IMR-90 (cell line): ENCODE results near the gene FADS1. TPM values are rescaled to one million over a fixed set of nuclear protein-coding genes. Genes with fewer than 3 reads are reported as not detected.
A peak's percentile ranks its signal among the peaks of the same experiment; 100 is the strongest.

Source experiments
- ATAC-seq: fragments of 200-7000 bp; cut with Tn5 transposase; 2 replicates; pipeline ENCODE4 v1.9.1; 2020; ENCODE audit warnings: low read depth, mild to moderate bottlenecking, moderate library complexity
- BruUV-seq: library from RNA; stranded (reverse); fragments of 400-500 nt; replicated peaks from 2 replicates; lab custom pipeline; 2021; lab: Mats Ljungman, UMichigan
- CTCF ChIA-PET: fragments of 300-600 bp; formaldehyde crosslinking; extraction: SDS; loops from one replicate; lab custom pipeline; 2021; ENCODE audit warnings: antibody characterized with exemption; lab: Yijun Ruan, JAX
- POLR2A ChIA-PET: fragments of 300-600 bp; sonication (Branson Sonifier 250); formaldehyde crosslinking; loops from one replicate; lab custom pipeline; 2022; ENCODE audit warnings: antibody characterized with exemption; ENCODE audit not compliant: unreplicated experiment; lab: Charles Lee
- DNase-seq: peaks from one replicate; pipeline ENCODE4 v3.0.0; 2013
- H2AFZ ChIP-seq: replicated peaks from 2 replicates; pipeline ENCODE3; 2013; ENCODE audit warnings: low read length, mild to moderate bottlenecking; ENCODE audit not compliant: poor library complexity
- H2AK5ac ChIP-seq: 2 replicates; pipeline ENCODE4 v1.6.1; 2013; ENCODE audit warnings: low read depth, low read length, inconsistent platforms
- H2AK9ac ChIP-seq: replicated peaks from 2 replicates; pipeline ENCODE3; 2013; ENCODE audit warnings: mild to moderate bottlenecking, low read depth, low read length, moderate library complexity; ENCODE audit not compliant: poor library complexity
- H2BK120ac ChIP-seq: 2 replicates; pipeline ENCODE4 v1.6.1; 2013; ENCODE audit warnings: low read depth, low read length, inconsistent platforms
- H2BK15ac ChIP-seq: 3 replicates; pipeline ENCODE4 v1.6.1; 2013; ENCODE audit warnings: low read depth, low read length, inconsistent platforms
- H2BK20ac ChIP-seq: 2 replicates; pipeline ENCODE4 v1.6.1; 2013; ENCODE audit warnings: low read depth, mild to moderate bottlenecking, inconsistent platforms, low read length, moderate library complexity
- H2BK5ac ChIP-seq: 2 replicates; pipeline ENCODE4 v1.6.1; 2013; ENCODE audit warnings: mild to moderate bottlenecking, low read depth, low read length, inconsistent platforms; ENCODE audit not compliant: poor library complexity, severe bottlenecking
- H3K14ac ChIP-seq: replicated peaks from 2 replicates; pipeline ENCODE4 v1.6.1; 2013; ENCODE audit warnings: low read depth, low read length, inconsistent platforms
- H3K18ac ChIP-seq: 2 replicates; pipeline ENCODE4 v1.6.1; 2013; ENCODE audit warnings: low read depth, low read length, control low read depth
- H3K23ac ChIP-seq: 2 replicates; pipeline ENCODE4 v1.6.1; 2013; ENCODE audit warnings: low read depth, low read length, inconsistent platforms
- H3K27ac ChIP-seq: 2 replicates; pipeline ENCODE4 v1.5.1; 2013; ENCODE audit warnings: mild to moderate bottlenecking, control low read depth, low read length; ENCODE audit not compliant: insufficient read depth
- H3K27me3 ChIP-seq: 2 replicates; pipeline ENCODE4 v1.6.1; 2013; ENCODE audit warnings: low read length; ENCODE audit not compliant: control insufficient read depth, insufficient read depth
- H3K36me3 ChIP-seq: 2 replicates; pipeline ENCODE4 v1.6.1; 2013; ENCODE audit warnings: low read length, mixed read lengths; ENCODE audit not compliant: control insufficient read depth, insufficient read depth
- H3K4ac ChIP-seq: 2 replicates; pipeline ENCODE4 v1.6.1; 2013; ENCODE audit warnings: low read depth, low read length, inconsistent platforms
- H3K4me1 ChIP-seq: 2 replicates; pipeline ENCODE4 v1.6.1; 2013; ENCODE audit warnings: low read length, mixed read lengths; ENCODE audit not compliant: control insufficient read depth, insufficient read depth
- H3K4me2 ChIP-seq: 2 replicates; pipeline ENCODE4 v1.6.1; 2013; ENCODE audit warnings: low read depth, mild to moderate bottlenecking, control low read depth, low read length, moderate library complexity
- H3K4me3 ChIP-seq: 2 replicates; pipeline ENCODE4 v1.5.1; 2013; ENCODE audit warnings: low read depth, mild to moderate bottlenecking, control low read depth, low read length, moderate library complexity; ENCODE audit not compliant: insufficient read depth
- H3K56ac ChIP-seq: 2 replicates; pipeline ENCODE4 v1.6.1; 2013; ENCODE audit warnings: low read length, inconsistent platforms; ENCODE audit not compliant: insufficient read depth; ENCODE audit errors: extremely low read depth
- H3K79me1 ChIP-seq, 2 experiments: 2 replicates each; pipeline ENCODE4 v1.6.1; 2013; ENCODE audit warnings: low read length in 2 of 2, inconsistent platforms in 1 of 2, low read depth in 1 of 2
- H3K9ac ChIP-seq: 2 replicates; pipeline ENCODE4 v1.6.1; 2013; ENCODE audit warnings: low read depth, low read length, control low read depth
- H3K9me1 ChIP-seq: 2 replicates; pipeline ENCODE4 v1.6.1; 2013; ENCODE audit warnings: low read length, inconsistent platforms; ENCODE audit not compliant: insufficient read depth
- H3K9me3 ChIP-seq: 2 replicates; pipeline ENCODE4 v1.6.1; 2013; ENCODE audit warnings: low read length; ENCODE audit not compliant: control insufficient read depth, insufficient read depth
- H4K20me1 ChIP-seq: 2 replicates; pipeline ENCODE4 v1.6.1; 2013; ENCODE audit warnings: low read length, inconsistent platforms; ENCODE audit not compliant: insufficient read depth
- H4K5ac ChIP-seq: 2 replicates; pipeline ENCODE4 v1.6.1; 2013; ENCODE audit warnings: mild to moderate bottlenecking, low read depth, low read length, control low read depth
- H4K8ac ChIP-seq, 2 experiments: 2 replicates each; pipeline ENCODE4 v1.6.1; 2013; ENCODE audit warnings: low read depth in 2 of 2, low read length in 2 of 2, control low read depth in 1 of 2, inconsistent platforms in 1 of 2
- H4K91ac ChIP-seq: 2 replicates; pipeline ENCODE4 v1.6.1; 2013; ENCODE audit warnings: low read depth, low read length, inconsistent platforms; ENCODE audit not compliant: insufficient read depth
- BHLHE40 ChIP-seq: fragments of 150-350 bp; IDR thresholded peaks from 2 replicates; pipeline ENCODE4 v1.6.1; 2016; ENCODE audit warnings: mild to moderate bottlenecking, low read depth, low read length
- ELK1 ChIP-seq: fragments of 150-350 bp; IDR thresholded peaks from 2 replicates; pipeline ENCODE4 v1.6.1; 2016; ENCODE audit warnings: low read depth, mild to moderate bottlenecking, low read length, moderate library complexity, borderline replicate concordance
- MAZ ChIP-seq: IDR thresholded peaks from 2 replicates; pipeline ENCODE4 v1.6.1; 2012; ENCODE audit warnings: low read depth, mild to moderate bottlenecking, low read length, improper control_type of control experiment, moderate library complexity, borderline replicate concordance
- POLR2A ChIP-seq: IDR thresholded peaks from 2 replicates; pipeline ENCODE4 v1.6.1; 2012; ENCODE audit warnings: mild to moderate bottlenecking, low read depth, low read length
- WGBS, 2 experiments: methylation state at CpG; one replicate each; pipeline versions ENCODE4 v1.1.5 to v1.1.7; 2013; ENCODE audit warnings: missing lambda C conversion rate in 2 of 2; ENCODE audit not compliant: insufficient read length in 1 of 2; ENCODE audit errors: extremely low coverage in 2 of 2; 5-methylcytosine and 5-hydroxymethylcytosine counted together
- dilution Hi-C: fragments of 300-500 bp; cut with HindIII; formaldehyde crosslinking; loops from one replicate; pipeline ENCODE4 v1.14.3; 2018; ENCODE audit warnings: low sequenced_read_pairs; ENCODE audit not compliant: unreplicated experiment
- in situ Hi-C: fragments of 300-500 bp; cut with MboI; formaldehyde crosslinking; loops from 3 replicates; pipeline ENCODE4 v1.14.3; 2019; ENCODE audit warnings: low sequenced_read_pairs, inconsistent platforms, mixed read lengths
- intact Hi-C: fragments of 100-400 bp; cut with micrococcal nuclease; formaldehyde crosslinking; loops from 2 replicates; pipeline ENCODE4 v1.10.0; 2022
- polyA plus RNA-seq, 3 experiments: library from polyadenylated mRNA; depleted of rRNA; stranded (reverse); fragments of >200 nt; gene quantifications; 2 replicates each; pipeline ENCODE4 v1.2.3, GENCODE V29; 2012; ENCODE audit warnings: low replicate concordance in 1 of 3
- total RNA-seq: library from RNA; depleted of rRNA; stranded (reverse); fragments of >200 nt; gene quantifications from 2 replicates; pipeline ENCODE4 v1.2.3, GENCODE V29; 2012

Gene FADS1
- total and polyA plus RNA-seq, 2 of the 4 experiments (the other 2 are of a cell fraction): 16.3 to 18.4 TPM

DNA sequence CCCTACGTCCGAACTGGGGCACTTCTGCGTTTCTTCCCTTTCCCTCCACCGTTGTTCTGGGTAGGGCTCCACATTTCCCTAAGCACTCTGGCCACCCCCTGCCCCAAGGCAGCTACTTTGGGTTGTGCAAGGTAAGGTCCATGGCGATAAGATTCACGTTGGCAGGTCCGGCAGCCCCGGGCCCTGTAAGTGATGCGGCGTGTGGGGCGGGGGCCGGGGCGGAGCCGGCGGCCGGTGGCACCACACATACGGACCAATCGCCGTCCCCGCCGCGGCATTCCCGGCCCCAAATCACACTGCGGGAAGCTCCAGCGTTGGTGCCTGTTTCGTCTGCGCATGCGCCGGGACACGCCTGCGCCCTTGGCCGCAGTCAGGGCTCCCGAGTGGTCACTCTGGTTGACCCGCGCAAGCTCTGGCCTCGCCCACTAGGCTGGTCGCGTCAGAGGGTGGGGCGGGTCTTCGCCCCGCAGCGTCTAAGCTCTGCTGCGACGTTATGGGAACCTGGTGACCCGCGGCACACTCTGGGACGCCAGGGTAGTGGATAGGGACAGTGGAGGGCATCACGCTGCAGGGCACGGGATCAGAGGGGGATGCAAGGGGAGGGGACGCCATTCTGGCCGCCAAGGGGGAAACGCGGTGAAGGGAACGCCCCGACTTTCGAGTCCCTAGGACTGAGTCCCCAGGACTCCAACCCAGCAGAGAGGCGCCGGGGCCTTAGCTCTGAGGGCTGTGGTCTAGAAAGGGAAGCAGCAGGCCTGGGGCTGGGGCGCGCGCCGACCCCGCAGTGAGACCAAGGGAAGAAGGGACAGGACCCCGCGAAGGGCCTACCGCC lies 1.6 kb downstream of the FADS1 start:
- peak overlapping the region; percentile 95 for H2AFZ ChIP-seq
- H3K4ac ChIP-seq: peak overlapping the region; percentile 97
- intact Hi-C loops (no loop called here), dilution Hi-C loops (no loop called here), in situ Hi-C loops (no loop called here)
- H3K9me3 ChIP-seq: no peaks in the 10 kb centered on the region
- H4K20me1 ChIP-seq: no peaks in the 10 kb centered on the region; the same call in 1 of the 2 replicates
- peak overlapping the region; percentile 94 for H2AK5ac ChIP-seq
- peak overlapping the region; percentile 86 for H3K4me3 ChIP-seq
- H3K14ac ChIP-seq: peak overlapping the region; percentile 99
- peak overlapping the region; percentile 94 for H4K5ac ChIP-seq
- peak overlapping the region; percentile 76 for H3K56ac ChIP-seq
- ChIA-PET POLR2A (interaction anchor here (0.5 to 1.5 kb wide), 6 partner anchors 9 to 731 kb away, joined by 3 to 7 read pairs (median 4); partner anchors contain the start of genes AHNAK, FADS2 and INCENP), CTCF (interaction anchor here (0.7 to 1.4 kb wide), 5 partner anchors 10 to 293 kb away, joined by 3 read pairs; no protein-coding TSS in a partner anchor)
- peak overlapping the region; percentile 98 for H3K23ac ChIP-seq
- H3K36me3 ChIP-seq: peaks cover 25% of the 10 kb centered on the region
- H4K91ac ChIP-seq: peak overlapping the region; percentile 90
- DNase-seq: peak; percentile 95
- H4K8ac ChIP-seq: peak overlapping the region; percentile 89 to 98
- peak overlapping the region; percentile 40 for H3K18ac ChIP-seq
- peak overlapping the region; percentile 92 for H3K27ac ChIP-seq
- peak overlapping the region; percentile 84 for H3K9ac ChIP-seq
- H3K79me1 ChIP-seq: peaks cover 7 to 42% of the 10 kb centered on the region in 2 experiments; a peak in 3 of 4 replicates
- peak overlapping the region; percentile 91 for H2BK120ac ChIP-seq
- peak; percentile 49; the same call in 1 of the 2 replicates for TF ChIP-seq POLR2A
- no peak for TF ChIP-seq ELK1
- TF ChIP-seq BHLHE40: peak; percentile 28; the same call in 1 of the 2 replicates
- TF ChIP-seq MAZ: peak; percentile 67; the same call in 1 of the 2 replicates
- peak overlapping the region; percentile 85; the same call in 2 of the 3 replicates for H2BK15ac ChIP-seq
- peak overlapping the region; percentile 98 for H2AK9ac ChIP-seq
- H3K27me3 ChIP-seq: no peaks in the 10 kb centered on the region
- BruUV-seq: no TSS peak
- peak; percentile 88 for ATAC-seq
- peak overlapping the region; percentile 98 for H3K4me2 ChIP-seq
- WGBS, 2 experiments: 1% methylated on average over 44 of the region's 66 CpGs; no CpG with 5 or more reads in 1 of the 2 experiments
- H3K4me1 ChIP-seq: peaks cover 3% of the 10 kb centered on the region; the same call in 1 of the 2 replicates
- peaks cover 14% of the 10 kb centered on the region for H3K9me1 ChIP-seq
- H2BK20ac ChIP-seq: peak overlapping the region; percentile 96
- peak overlapping the region; percentile 84 for H2BK5ac ChIP-seq
